ENCODE results near the gene ERVW-1.

ERVW-1 gene

GRCh38 chr7:92504563-92504962, 26.8 kb upstream of the ERVW-1 start:
- Histone ChIP-seq H3F3A (ENCODE audit: control insufficient read depth, insufficient read depth) (no peaks in the 10 kb centered on the region), H3K36me3 (ENCODE audit: control insufficient read depth, low read length) (peaks cover 30% of the 10 kb centered on the region), H3K4me1 (ENCODE audit: control insufficient read depth, low read length) (no peaks in the 10 kb centered on the region)

GRCh38 chr7:92503767-92504166, 26.0 kb upstream of the ERVW-1 start:
- Histone ChIP-seq H3K9me2 (replicated peaks; ENCODE audit: control insufficient read depth, low read length) (no peaks in the 10 kb centered on the region), H3F3A (ENCODE audit: control insufficient read depth, insufficient read depth) (no peaks in the 10 kb centered on the region), H3K4me1 (ENCODE audit: control insufficient read depth, low read length) (no peaks in the 10 kb centered on the region), H3K27me3 (ENCODE audit: control insufficient read depth, low read length) (no peaks in the 10 kb centered on the region), H3K79me2 (ENCODE audit: control insufficient read depth, low read length) (no peaks in the 10 kb centered on the region), H3K4me3 (ENCODE audit: low read length) (no peak overlapping the region), H3K9me3 (ENCODE audit: control insufficient read depth, insufficient read depth, low read length) (no peaks in the 10 kb centered on the region), H3K27ac (ENCODE audit: low read depth, low read length) (no peak overlapping the region), H3K36me3 (ENCODE audit: control insufficient read depth, low read length) (peaks cover 36% of the 10 kb centered on the region), H3K4me2 (ENCODE audit: low read length) (no peak overlapping the region), H4K20me1 (ENCODE audit: control insufficient read depth, insufficient read depth, low read depth, low read length) (no peaks in the 10 kb centered on the region)
- TF ChIP-seq CTCF (IDR thresholded peaks at IDR 0.05; ENCODE audit: low read depth, low read length, poor library complexity, severe bottlenecking), result no peak
- TF ChIP-seq EZH2phosphoT487 (IDR thresholded peaks at IDR 0.05; ENCODE audit: borderline replicate concordance, low read length), result no peak

More at GRCh38 chr7:92504563-92504962, 26.8 kb upstream of the ERVW-1 start:
- Histone ChIP-seq H3K27me3 (ENCODE audit: control insufficient read depth, low read length) (no peaks in the 10 kb centered on the region), H3K4me3 (ENCODE audit: low read length) (no peak overlapping the region), H3K9me2 (replicated peaks; ENCODE audit: control insufficient read depth, low read length) (no peaks in the 10 kb centered on the region), H3K9me3 (ENCODE audit: control insufficient read depth, insufficient read depth, low read length) (no peaks in the 10 kb centered on the region), H3K79me2 (ENCODE audit: control insufficient read depth, low read length) (no peaks in the 10 kb centered on the region), H4K20me1 (ENCODE audit: control insufficient read depth, insufficient read depth, low read depth, low read length) (no peaks in the 10 kb centered on the region), H3K4me2 (ENCODE audit: low read length) (no peak overlapping the region), H3K27ac (ENCODE audit: low read depth, low read length) (no peak overlapping the region)
- TF ChIP-seq EZH2phosphoT487 (IDR thresholded peaks at IDR 0.05; ENCODE audit: borderline replicate concordance, low read length), result no peak
- no peak for TF ChIP-seq CTCF (IDR thresholded peaks at IDR 0.05; ENCODE audit: low read depth, low read length, poor library complexity, severe bottlenecking)

- Histone ChIP-seq H3K4me3 (ENCODE audit: low read length) (no peak overlapping the region), H3K79me2 (ENCODE audit: control insufficient read depth, low read length) (no peaks in the 10 kb centered on the region), H3K27me3 (ENCODE audit: control insufficient read depth, low read length) (no peaks in the 10 kb centered on the region), H3K36me3 (ENCODE audit: control insufficient read depth, low read length) (peaks cover 39% of the 10 kb centered on the region), H4K20me1 (ENCODE audit: control insufficient read depth, insufficient read depth, low read depth, low read length) (no peaks in the 10 kb centered on the region), H3K9me2 (replicated peaks; ENCODE audit: control insufficient read depth, low read length) (no peaks in the 10 kb centered on the region), H3F3A (ENCODE audit: control insufficient read depth, insufficient read depth) (no peaks in the 10 kb centered on the region), H3K9me3 (ENCODE audit: control insufficient read depth, insufficient read depth, low read length) (no peaks in the 10 kb centered on the region), H3K27ac (ENCODE audit: low read depth, low read length) (no peak overlapping the region), H3K4me1 (ENCODE audit: control insufficient read depth, low read length) (no peaks in the 10 kb centered on the region), H3K4me2 (ENCODE audit: low read length) (no peak overlapping the region)
- TF ChIP-seq CTCF (IDR thresholded peaks at IDR 0.05; ENCODE audit: low read depth, low read length, poor library complexity, severe bottlenecking) (no peak), EZH2phosphoT487 (IDR thresholded peaks at IDR 0.05; ENCODE audit: borderline replicate concordance, low read length) (no peak)
Observed at GRCh38 chr7:92498557-92498956, 20.8 kb upstream of the ERVW-1 start.
